OCI-M1 (cell line): Measurements from ENCODE around the gene KIF12.
"Not testable (repeated sequence)": the region's sequence is repeated elsewhere in the genome, so short reads cannot be mapped to it uniquely, and the experiment has no call there.

Experiments used
- DNase-seq: peaks from one replicate; lab custom pipeline; 2025; lab: John Stamatoyannopoulos, UW

KIF12 gene

GRCh38 chr9:114098936-114099668 is at the start of gene KIF12:
Gene KIF12 (minus strand): TSS chr9:114099292. CDS start chr9:114099276, 16 bp downstream.
- DNase-seq, result no peak

- no peak for DNase-seq
Measured at GRCh38 chr9:114146735-114147134, 47.6 kb upstream of the KIF12 start.

GRCh38 chr9:114143234-114143633 is 44.1 kb upstream of the KIF12 start:
- DNase-seq, result no peak

GRCh38 chr9:114141553-114142402 is 42.7 kb upstream of the KIF12 start:
- no peak for DNase-seq

- no peak for DNase-seq
Measured at GRCh38 chr9:114140850-114141249, 41.8 kb upstream of the KIF12 start.

- no peak for DNase-seq
Measured at GRCh38 chr9:114140401-114140800, 41.3 kb upstream of the KIF12 start.

GRCh38 chr9:114139071-114139470 is 40.0 kb upstream of the KIF12 start:
- no peak for DNase-seq

- no peak for DNase-seq
Measured at GRCh38 chr9:114138552-114138971, 39.5 kb upstream of the KIF12 start.

GRCh38 chr9:114137831-114138230 is 38.7 kb upstream of the KIF12 start:
- DNase-seq, result no peak

- no peak for DNase-seq
Measured at GRCh38 chr9:114134827-114135396, 35.8 kb upstream of the KIF12 start.

- DNase-seq, result no peak
Measured at GRCh38 chr9:114132550-114132918, 33.4 kb upstream of the KIF12 start.

- DNase-seq, result no peak
Measured at GRCh38 chr9:114131808-114132549, 32.9 kb upstream of the KIF12 start.

- no peak for DNase-seq
Measured at GRCh38 chr9:114130624-114131277, 31.7 kb upstream of the KIF12 start.

GRCh38 chr9:114130141-114130540 is 31.0 kb upstream of the KIF12 start:
- DNase-seq, result no peak

- not testable (repeated sequence) for DNase-seq
Measured at GRCh38 chr9:114128759-114129158, 29.7 kb upstream of the KIF12 start.

- DNase-seq, result no peak
Measured at GRCh38 chr9:114126247-114127060, 27.4 kb upstream of the KIF12 start.

GRCh38 chr9:114125476-114126013 is 26.5 kb upstream of the KIF12 start:
- no peak for DNase-seq

- no peak for DNase-seq
Measured at GRCh38 chr9:114124666-114125475, 25.8 kb upstream of the KIF12 start.

GRCh38 chr9:114124138-114124537 is 25.0 kb upstream of the KIF12 start:
- DNase-seq, result no peak
